Glutamatergic neuron (in vitro differentiated cells): Measurements from ENCODE around the gene RNF11. TPM values are rescaled to one million over a fixed set of nuclear protein-coding genes. Genes with fewer than 3 reads are reported as not detected.
A peak's percentile ranks its signal among the peaks of the same experiment; 100 is the strongest.

Experiments used
- DNase-seq: peaks from one replicate; pipeline ENCODE4 v3.0.0; 2022
- H3K27ac Mint-ChIP-seq: one replicate; pipeline ENCODE4 v1.8.0; 2020; ENCODE audit warnings: mild to moderate bottlenecking, mixed read lengths, inconsistent platforms; ENCODE audit not compliant: unreplicated experiment
- H3K27me3 Mint-ChIP-seq: one replicate; pipeline ENCODE4 v1.8.0; 2020; ENCODE audit warnings: mild to moderate bottlenecking, moderate library complexity, mixed read lengths, inconsistent platforms; ENCODE audit not compliant: unreplicated experiment
- H3K36me3 Mint-ChIP-seq: one replicate; pipeline ENCODE4 v1.8.0; 2020; ENCODE audit warnings: mild to moderate bottlenecking, mixed read lengths, inconsistent platforms; ENCODE audit not compliant: unreplicated experiment
- H3K4me1 Mint-ChIP-seq: one replicate; pipeline ENCODE4 v1.8.0; 2020; ENCODE audit warnings: mild to moderate bottlenecking, low read depth, mixed read lengths, inconsistent platforms; ENCODE audit not compliant: unreplicated experiment
- H3K4me3 Mint-ChIP-seq: one replicate; pipeline ENCODE4 v1.8.0; 2020; ENCODE audit warnings: mild to moderate bottlenecking, mixed read lengths, inconsistent platforms; ENCODE audit not compliant: unreplicated experiment
- H3K9me3 Mint-ChIP-seq: one replicate; pipeline ENCODE4 v1.8.0; 2020; ENCODE audit warnings: mild to moderate bottlenecking, moderate library complexity, mixed read lengths, inconsistent platforms; ENCODE audit not compliant: unreplicated experiment
- total RNA-seq: library from RNA; stranded (reverse); fragmentation: NEBNext Ultra II Directional; extraction: Animal tissue kit (Norgen Biotek cat#: 25700); gene quantifications from one replicate; pipeline ENCODE4 v1.2.1, GENCODE V29; 2021; ENCODE audit not compliant: unreplicated experiment
- TF ChIP-seq, protein P1 (sequence below): fragments of 200-600 bp; sonication (generic); IDR thresholded peaks from one replicate; pipeline ENCODE4 v1.5.0; 2021; ENCODE audit not compliant: partially characterized antibody, unreplicated experiment

RNF11 gene
- total RNA-seq, 1 donor from 2014 or later, result 81.6 TPM

DNA sequence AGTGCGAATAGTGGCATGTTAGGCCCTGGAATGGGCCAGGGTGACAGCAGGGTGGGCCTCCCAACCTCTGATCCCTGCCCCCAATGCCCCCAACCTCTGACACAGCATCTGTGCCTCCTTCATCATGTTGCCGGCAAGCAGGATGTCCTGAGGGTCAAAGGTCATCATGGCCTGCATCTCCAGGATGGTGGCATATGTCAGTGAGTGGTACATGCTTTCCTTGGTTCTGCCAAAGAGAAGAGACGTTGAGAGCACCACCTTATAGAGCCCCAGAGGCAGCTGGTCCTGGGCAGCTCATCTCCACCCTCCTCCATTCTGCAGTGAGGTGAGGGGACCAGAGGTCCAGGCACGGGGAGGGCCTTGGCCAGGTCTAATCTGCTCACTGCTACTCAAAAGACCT, 76.6 kb downstream of the RNF11 start:
- H3K4me3 Mint-ChIP-seq, result no peak overlapping the region
- TF ChIP-seq, protein P1, sequence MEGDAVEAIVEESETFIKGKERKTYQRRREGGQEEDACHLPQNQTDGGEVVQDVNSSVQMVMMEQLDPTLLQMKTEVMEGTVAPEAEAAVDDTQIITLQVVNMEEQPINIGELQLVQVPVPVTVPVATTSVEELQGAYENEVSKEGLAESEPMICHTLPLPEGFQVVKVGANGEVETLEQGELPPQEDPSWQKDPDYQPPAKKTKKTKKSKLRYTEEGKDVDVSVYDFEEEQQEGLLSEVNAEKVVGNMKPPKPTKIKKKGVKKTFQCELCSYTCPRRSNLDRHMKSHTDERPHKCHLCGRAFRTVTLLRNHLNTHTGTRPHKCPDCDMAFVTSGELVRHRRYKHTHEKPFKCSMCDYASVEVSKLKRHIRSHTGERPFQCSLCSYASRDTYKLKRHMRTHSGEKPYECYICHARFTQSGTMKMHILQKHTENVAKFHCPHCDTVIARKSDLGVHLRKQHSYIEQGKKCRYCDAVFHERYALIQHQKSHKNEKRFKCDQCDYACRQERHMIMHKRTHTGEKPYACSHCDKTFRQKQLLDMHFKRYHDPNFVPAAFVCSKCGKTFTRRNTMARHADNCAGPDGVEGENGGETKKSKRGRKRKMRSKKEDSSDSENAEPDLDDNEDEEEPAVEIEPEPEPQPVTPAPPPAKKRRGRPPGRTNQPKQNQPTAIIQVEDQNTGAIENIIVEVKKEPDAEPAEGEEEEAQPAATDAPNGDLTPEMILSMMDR, result no peak
- H3K36me3 Mint-ChIP-seq, result peaks cover 5% of the 10 kb centered on the region
- DNase-seq, result no peak
- peak overlapping the region; percentile 29 for H3K27ac Mint-ChIP-seq
- H3K27me3 Mint-ChIP-seq, result peaks cover 9% of the 10 kb centered on the region
- H3K4me1 Mint-ChIP-seq, result peaks cover 26% of the 10 kb centered on the region
- no peaks in the 10 kb centered on the region for H3K9me3 Mint-ChIP-seq

DNA sequence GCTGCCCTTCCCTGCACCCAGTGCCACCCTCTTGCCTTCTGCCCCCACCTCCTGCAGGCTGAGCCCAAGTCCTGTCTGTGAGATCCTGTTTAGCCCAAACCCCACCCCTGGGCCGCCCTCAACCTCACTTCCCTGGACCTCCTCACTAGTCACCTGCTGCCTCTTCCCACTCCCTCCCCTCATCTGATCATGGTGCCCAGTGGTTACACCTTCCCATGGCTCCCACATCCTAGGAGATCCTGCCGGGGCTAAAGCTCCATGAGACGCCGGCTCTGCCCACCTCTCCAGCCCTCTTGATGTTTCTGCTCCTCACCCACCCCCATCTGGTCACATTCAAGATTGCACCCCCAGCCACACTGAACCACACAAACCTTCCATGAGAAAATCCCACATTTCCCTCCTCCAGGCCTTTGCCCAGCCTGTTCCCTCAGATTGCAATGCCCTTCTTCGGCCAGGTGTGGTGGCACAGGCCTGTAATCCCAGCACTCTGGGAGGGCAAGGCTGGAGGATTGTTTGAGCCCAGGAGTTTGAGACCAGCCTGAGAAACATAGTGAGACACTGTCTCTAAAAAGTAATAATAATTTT, 77.3 kb downstream of the RNF11 start:
- H3K27ac Mint-ChIP-seq, result peak overlapping the region; percentile 12

DNA sequence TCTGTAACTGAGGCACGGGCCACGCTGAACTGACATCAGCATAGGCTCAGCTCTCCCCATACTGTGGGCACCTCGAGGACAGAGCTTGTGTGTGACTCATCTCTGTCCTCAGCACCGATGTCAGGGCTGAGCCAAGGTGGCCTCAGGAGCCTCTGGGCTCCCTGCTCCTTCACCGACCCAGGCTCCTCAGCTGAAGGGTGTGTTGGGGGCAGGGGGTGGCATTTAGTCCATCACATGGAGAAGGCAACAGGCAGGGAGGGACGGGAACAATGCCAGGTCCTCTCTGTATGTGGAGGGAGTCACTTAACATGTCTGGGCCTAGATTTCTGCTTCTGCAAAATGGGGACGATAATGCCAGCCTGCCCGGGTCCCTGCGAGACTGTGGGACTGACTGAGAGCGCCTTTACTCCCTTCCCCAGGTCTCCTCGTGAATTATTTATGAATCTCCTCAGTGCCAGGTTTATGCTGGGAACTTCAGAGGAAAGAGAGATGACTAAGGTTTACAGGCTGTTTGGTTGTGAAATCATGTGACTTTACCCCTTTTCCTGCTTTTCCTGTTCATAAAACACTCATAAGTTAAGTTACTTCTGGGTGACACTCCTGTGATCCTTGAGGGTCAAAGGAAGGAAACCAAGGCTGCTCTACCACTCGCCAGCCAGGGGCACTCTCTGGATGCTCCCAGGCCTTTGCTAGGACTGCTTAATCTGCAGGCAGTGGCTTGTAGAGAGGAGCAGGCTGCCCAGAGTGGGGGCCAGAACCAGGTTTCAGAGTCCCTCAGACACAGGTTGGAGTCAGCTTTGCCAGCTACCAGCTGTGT, 78.1 kb downstream of the RNF11 start:
- H3K27ac Mint-ChIP-seq, result no peak overlapping the region
- peaks cover 11% of the 10 kb centered on the region for H3K27me3 Mint-ChIP-seq
- H3K4me1 Mint-ChIP-seq, result peaks cover 21% of the 10 kb centered on the region
- H3K9me3 Mint-ChIP-seq, result peaks cover 3% of the 10 kb centered on the region
- no peak overlapping the region for H3K4me3 Mint-ChIP-seq
- TF ChIP-seq, protein P1, result no peak
- no peak for DNase-seq
- peaks cover 5% of the 10 kb centered on the region for H3K36me3 Mint-ChIP-seq

More for the DNA sequence above, 77.3 kb downstream of the RNF11 start:
- Mint-ChIP-seq H3K4me3 (no peak overlapping the region), H3K36me3 (peaks cover 5% of the 10 kb centered on the region), H3K4me1 (peaks cover 26% of the 10 kb centered on the region), H3K27me3 (peaks cover 11% of the 10 kb centered on the region), H3K9me3 (peaks cover 3% of the 10 kb centered on the region)
- TF ChIP-seq, protein P1, result peak; percentile 39
- DNase-seq, result peak; percentile 46

DNA sequence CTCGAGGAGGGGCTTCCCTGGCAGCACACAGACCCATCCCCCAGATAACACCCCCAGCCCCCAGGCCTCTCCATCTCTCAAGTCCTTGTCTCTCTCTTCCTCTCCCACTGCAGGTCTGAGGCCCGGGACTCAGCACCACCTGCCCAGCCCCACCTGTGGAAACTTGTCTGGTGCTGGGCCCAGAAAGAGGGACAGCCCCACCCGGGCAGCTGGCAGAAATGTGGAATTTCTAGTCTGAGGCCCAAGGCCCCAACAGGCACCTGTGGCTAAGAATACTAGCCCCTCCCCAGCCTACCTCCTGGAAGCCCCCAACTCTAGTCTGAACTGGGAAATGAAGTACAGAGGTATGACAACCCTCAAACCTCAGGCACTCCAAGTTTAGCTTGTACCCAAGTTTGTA, 78.9 kb downstream of the RNF11 start:
- Mint-ChIP-seq H3K27ac (no peak overlapping the region), H3K4me3 (no peak overlapping the region), H3K9me3 (peaks cover 3% of the 10 kb centered on the region), H3K27me3 (peaks cover 11% of the 10 kb centered on the region), H3K36me3 (peaks cover 5% of the 10 kb centered on the region), H3K4me1 (peaks cover 18% of the 10 kb centered on the region)
- TF ChIP-seq, protein P1, result no peak
- DNase-seq, result no peak
